Stomach smooth muscle (tissue), 2 donors: ENCODE data around the gene ADGRF3.
"Not testable (repeated sequence)": the region's sequence is repeated elsewhere in the genome, so short reads cannot be mapped to it uniquely, and the experiment has no call there.

Experiments
- H3K27ac ChIP-seq: one replicate; pipeline ENCODE4 v1.7.0; 2013; ENCODE audit warnings: mild to moderate bottlenecking, low read length, inconsistent platforms
- H3K27me3 ChIP-seq, 2 donors: one replicate each; pipeline ENCODE4 v1.7.0; 2013; ENCODE audit warnings: low read length in 2 of 2; ENCODE audit not compliant: insufficient read depth in 2 of 2, control insufficient read depth in 1 of 2
- H3K36me3 ChIP-seq, 2 donors: one replicate each; pipeline ENCODE4 v1.7.0; 2013; ENCODE audit warnings: low read length in 2 of 2; ENCODE audit not compliant: control insufficient read depth in 2 of 2, insufficient read depth in 2 of 2
- H3K4me1 ChIP-seq: one replicate; pipeline ENCODE4 v1.7.0; 2013; ENCODE audit warnings: low read length; ENCODE audit not compliant: control insufficient read depth, insufficient read depth
- H3K4me3 ChIP-seq, 2 donors: one replicate each; pipeline ENCODE4 v1.7.0; 2013; ENCODE audit warnings: low read length in 2 of 2
- H3K9ac ChIP-seq, 2 donors: one replicate each; pipeline ENCODE4 v1.7.0; 2013; ENCODE audit warnings: low read length in 2 of 2, mild to moderate bottlenecking in 1 of 2
- H3K9me3 ChIP-seq, 2 donors: one replicate each; pipeline ENCODE4 v1.7.0; 2013; ENCODE audit warnings: low read length in 2 of 2; ENCODE audit not compliant: control insufficient read depth in 2 of 2
- donor health status: healthy.
- donor health status: Pancreatic carcinoma.

ADGRF3 gene

GRCh38 chr2:26317377-26318105, 29.0 kb downstream of the ADGRF3 start:
- no peak overlapping the region for H3K27ac ChIP-seq
- peaks cover 2 to 7% of the 10 kb centered on the region in 2 donors for H3K27me3 ChIP-seq
- no peak overlapping the region for H3K4me3 ChIP-seq
- H3K4me1 ChIP-seq = no peaks in the 10 kb centered on the region
- no peaks in the 10 kb centered on the region for H3K36me3 ChIP-seq
- H3K9ac ChIP-seq = no peak overlapping the region
- no peaks in the 10 kb centered on the region for H3K9me3 ChIP-seq

DNA sequence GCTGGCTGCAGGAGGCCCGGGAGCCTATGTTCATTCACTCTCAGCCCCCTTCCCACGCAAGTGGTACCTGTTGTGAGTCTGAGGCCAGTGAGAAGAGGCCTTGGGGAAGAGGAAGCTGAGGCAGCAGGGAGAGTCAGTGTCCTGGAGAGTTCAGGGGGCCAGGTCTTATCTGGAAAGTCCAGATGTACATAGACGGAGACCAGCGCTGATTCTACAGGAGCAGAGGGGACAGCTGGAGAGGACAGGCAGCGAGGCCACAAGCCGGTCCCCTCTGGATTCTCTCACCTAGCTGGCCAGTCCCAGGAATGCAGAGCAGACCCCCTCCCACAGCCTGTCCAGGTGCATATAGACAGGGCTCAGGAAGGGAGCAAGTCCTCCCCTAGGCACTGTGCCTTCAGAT, 29.7 kb downstream of the ADGRF3 start:
- Histone ChIP-seq H3K4me3 (no peak overlapping the region), H3K36me3 (no peaks in the 10 kb centered on the region), H3K4me1 (no peaks in the 10 kb centered on the region), H3K9ac (no peak overlapping the region), H3K9me3 (no peaks in the 10 kb centered on the region), H3K27ac (no peak overlapping the region), H3K27me3 (peaks cover 2 to 7% of the 10 kb centered on the region in 2 donors)

DNA sequence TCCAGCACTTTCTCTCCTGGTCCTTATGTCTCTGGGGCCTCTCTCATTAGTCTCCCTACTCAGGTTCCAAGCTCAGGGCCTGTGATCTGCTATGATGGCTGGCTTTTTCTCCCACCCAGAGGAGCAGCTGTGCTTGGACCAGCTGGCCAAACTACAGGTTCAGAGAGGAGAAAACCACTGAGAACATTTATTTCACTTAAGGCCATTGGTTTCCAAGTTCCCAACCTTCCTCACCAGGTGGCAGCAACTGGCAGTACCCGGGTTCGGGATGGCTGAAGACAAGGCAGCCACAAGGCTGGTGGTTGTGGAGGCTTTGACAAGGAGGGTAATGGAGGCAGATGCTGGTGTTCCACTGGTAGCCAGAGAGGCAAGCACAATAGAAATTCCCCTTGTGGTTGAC, 30.5 kb downstream of the ADGRF3 start:
- no peak overlapping the region for H3K9ac ChIP-seq
- no peaks in the 10 kb centered on the region for H3K4me1 ChIP-seq
- no peaks in the 10 kb centered on the region for H3K36me3 ChIP-seq
- no peak overlapping the region for H3K4me3 ChIP-seq
- no peaks in the 10 kb centered on the region for H3K9me3 ChIP-seq
- peaks cover 2 to 7% of the 10 kb centered on the region in 2 donors for H3K27me3 ChIP-seq
- no peak overlapping the region for H3K27ac ChIP-seq

DNA sequence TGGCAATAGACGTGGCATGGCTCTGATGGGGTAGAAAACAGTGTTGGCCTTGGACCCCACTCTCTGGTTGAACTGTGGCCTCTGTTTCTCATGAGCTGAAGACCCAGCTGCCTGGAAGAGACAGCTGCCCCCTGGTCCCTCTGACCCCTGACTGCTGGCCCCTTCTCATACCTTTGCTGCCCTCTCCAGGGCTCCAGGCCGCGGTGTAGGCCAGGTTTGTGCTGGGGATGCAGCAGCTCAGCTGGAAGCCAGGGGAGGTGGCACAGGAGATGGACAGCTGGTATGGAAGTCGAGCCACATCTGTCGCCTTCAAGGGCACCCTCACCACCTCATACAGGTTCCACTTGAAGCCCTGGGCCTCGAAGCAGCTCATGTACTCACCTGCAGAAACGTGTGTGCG, 32.3 kb downstream of the ADGRF3 start:
- Histone ChIP-seq H3K36me3 (no peaks in the 10 kb centered on the region), H3K9ac (no peak overlapping the region), H3K27ac (no peak overlapping the region), H3K27me3 (peaks cover 2 to 7% of the 10 kb centered on the region in 2 donors), H3K4me1 (no peaks in the 10 kb centered on the region), H3K9me3 (no peaks in the 10 kb centered on the region), H3K4me3 (no peak overlapping the region)

DNA sequence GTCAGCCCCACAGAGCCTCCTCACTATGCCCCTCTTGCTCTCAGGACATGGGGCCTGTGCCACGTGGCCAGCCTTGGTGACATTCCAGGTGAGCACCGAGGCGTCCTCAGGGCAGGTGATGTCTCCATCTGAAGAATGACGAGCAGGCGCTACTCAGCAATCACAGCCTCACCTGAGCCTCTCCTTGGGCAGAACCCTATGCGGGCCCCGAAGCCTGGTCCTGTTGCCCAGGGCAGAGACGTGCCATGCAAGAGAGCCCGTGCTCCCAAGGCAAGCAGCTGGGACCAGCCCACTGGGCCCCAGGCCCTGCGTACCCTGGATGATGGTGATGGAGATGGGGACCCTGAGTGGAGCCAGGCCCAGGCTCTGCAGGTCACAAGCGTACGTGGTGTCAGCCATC, 33.1 kb downstream of the ADGRF3 start:
- Histone ChIP-seq H3K9me3 (no peaks in the 10 kb centered on the region), H3K36me3 (no peaks in the 10 kb centered on the region), H3K27ac (no peak overlapping the region), H3K27me3 (peaks cover 0 to 7% of the 10 kb centered on the region in 2 donors), H3K4me3 (no peak overlapping the region), H3K9ac (no peak overlapping the region), H3K4me1 (no peaks in the 10 kb centered on the region)

DNA sequence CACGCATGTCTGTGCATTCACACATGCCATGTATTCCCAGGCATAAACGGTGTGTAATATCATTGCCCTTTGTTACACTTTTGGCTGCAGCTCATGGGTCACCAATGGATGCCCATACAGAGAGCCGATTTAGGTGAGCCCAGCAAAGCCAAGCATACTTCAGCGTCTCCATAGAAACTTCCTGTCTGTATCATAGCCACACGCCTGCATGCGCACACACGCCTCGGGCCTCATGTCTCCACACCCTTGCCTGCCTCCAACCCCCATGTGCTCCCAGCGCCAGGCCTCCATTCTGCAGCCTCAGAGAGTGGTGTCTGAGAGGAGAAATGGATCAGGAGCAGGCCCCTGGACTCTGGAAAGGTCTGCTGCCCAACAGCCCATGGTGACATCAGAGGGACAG, 34.1 kb downstream of the ADGRF3 start:
- H3K9ac ChIP-seq = no peak overlapping the region

DNA sequence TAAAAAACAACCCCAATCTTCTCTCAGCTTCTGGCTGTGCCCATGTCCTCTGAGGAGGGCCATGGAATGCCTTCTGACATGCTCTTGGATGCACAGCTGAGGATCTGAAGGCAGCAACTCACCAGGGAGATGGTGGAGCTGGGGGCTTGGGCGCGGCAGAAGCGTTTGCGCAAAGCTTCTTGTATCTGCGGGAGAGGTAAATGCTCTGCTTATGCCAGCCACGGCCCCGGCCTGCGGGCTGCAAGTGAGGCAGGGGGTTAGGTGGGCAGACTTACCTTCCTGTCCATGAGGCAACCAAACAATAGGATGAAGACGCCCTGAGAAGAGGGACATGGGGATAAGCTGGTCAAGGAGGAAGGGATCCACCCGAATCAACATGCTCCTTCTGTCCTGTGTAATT, 36.7 kb downstream of the ADGRF3 start:
- Histone ChIP-seq H3K4me3 (no peak overlapping the region), H3K9ac (no peak overlapping the region), H3K27ac (no peak overlapping the region), H3K4me1 (no peaks in the 10 kb centered on the region), H3K9me3 (no peaks in the 10 kb centered on the region), H3K27me3 (no peaks in the 10 kb centered on the region), H3K36me3 (no peaks in the 10 kb centered on the region)

More for the DNA sequence above, 34.1 kb downstream of the ADGRF3 start:
- peaks cover 0 to 5% of the 10 kb centered on the region in 2 donors for H3K27me3 ChIP-seq
- H3K36me3 ChIP-seq = no peaks in the 10 kb centered on the region
- no peak overlapping the region for H3K27ac ChIP-seq
- no peaks in the 10 kb centered on the region for H3K9me3 ChIP-seq
- no peak overlapping the region for H3K4me3 ChIP-seq
- no peaks in the 10 kb centered on the region for H3K4me1 ChIP-seq

GRCh38 chr2:26305540-26305939, 41.0 kb downstream of the ADGRF3 start:
- no peaks in the 10 kb centered on the region for H3K9me3 ChIP-seq
- H3K36me3 ChIP-seq = no peaks in the 10 kb centered on the region
- H3K4me3 ChIP-seq = no peak overlapping the region
- H3K27ac ChIP-seq = no peak overlapping the region
- H3K4me1 ChIP-seq = peaks cover 6% of the 10 kb centered on the region
- no peak overlapping the region for H3K9ac ChIP-seq
- H3K27me3 ChIP-seq = no peaks in the 10 kb centered on the region

- H3K9ac ChIP-seq, H3K27me3 ChIP-seq, H3K9me3 ChIP-seq, H3K27ac ChIP-seq, H3K36me3 ChIP-seq, H3K4me3 ChIP-seq: not testable (repeated sequence)
- H3K4me1 ChIP-seq = peaks cover 10% of the 10 kb centered on the region
These were observed 41.5 kb downstream of the ADGRF3 start for GRCh38 chr2:26305094-26305493.

- Histone ChIP-seq H3K4me3 (no peak overlapping the region), H3K27me3 (no peaks in the 10 kb centered on the region), H3K27ac (no peak overlapping the region), H3K9me3 (no peaks in the 10 kb centered on the region), H3K9ac (no peak overlapping the region), H3K36me3 (no peaks in the 10 kb centered on the region), H3K4me1 (peaks cover 18% of the 10 kb centered on the region)
These were observed 43.7 kb downstream of the ADGRF3 start for GRCh38 chr2:26302846-26303245.

GRCh38 chr2:26300234-26300925, 46.2 kb downstream of the ADGRF3 start:
- Histone ChIP-seq H3K9ac (peak overlapping the region; percentile 21 to 88), H3K27me3 (no peaks in the 10 kb centered on the region), H3K9me3 (no peaks in the 10 kb centered on the region), H3K27ac (peak overlapping the region; percentile 81), H3K4me3 (peak overlapping the region; percentile 56 to 83), H3K36me3 (no peaks in the 10 kb centered on the region), H3K4me1 (peaks cover 18% of the 10 kb centered on the region)
